HTERT RPE-1 (cell line): ENCODE results near the gene UTP14A.
"Not testable (repeated sequence)": the region's sequence is repeated elsewhere in the genome, so short reads cannot be mapped to it uniquely, and the experiment has no call there.

ENCODE experiments used
- in situ Hi-C: fragments of 300-500 bp; cut with MboI; formaldehyde crosslinking; loops from 4 replicates; pipeline ENCODE4 v1.14.3; 2020; ENCODE audit warnings: low sequenced_read_pairs

Gene UTP14A, protein sequence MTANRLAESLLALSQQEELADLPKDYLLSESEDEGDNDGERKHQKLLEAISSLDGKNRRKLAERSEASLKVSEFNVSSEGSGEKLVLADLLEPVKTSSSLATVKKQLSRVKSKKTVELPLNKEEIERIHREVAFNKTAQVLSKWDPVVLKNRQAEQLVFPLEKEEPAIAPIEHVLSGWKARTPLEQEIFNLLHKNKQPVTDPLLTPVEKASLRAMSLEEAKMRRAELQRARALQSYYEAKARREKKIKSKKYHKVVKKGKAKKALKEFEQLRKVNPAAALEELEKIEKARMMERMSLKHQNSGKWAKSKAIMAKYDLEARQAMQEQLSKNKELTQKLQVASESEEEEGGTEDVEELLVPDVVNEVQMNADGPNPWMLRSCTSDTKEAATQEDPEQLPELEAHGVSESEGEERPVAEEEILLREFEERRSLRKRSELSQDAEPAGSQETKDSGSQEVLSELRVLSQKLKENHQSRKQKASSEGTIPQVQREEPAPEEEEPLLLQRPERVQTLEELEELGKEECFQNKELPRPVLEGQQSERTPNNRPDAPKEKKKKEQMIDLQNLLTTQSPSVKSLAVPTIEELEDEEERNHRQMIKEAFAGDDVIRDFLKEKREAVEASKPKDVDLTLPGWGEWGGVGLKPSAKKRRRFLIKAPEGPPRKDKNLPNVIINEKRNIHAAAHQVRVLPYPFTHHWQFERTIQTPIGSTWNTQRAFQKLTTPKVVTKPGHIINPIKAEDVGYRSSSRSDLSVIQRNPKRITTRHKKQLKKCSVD

DNA sequence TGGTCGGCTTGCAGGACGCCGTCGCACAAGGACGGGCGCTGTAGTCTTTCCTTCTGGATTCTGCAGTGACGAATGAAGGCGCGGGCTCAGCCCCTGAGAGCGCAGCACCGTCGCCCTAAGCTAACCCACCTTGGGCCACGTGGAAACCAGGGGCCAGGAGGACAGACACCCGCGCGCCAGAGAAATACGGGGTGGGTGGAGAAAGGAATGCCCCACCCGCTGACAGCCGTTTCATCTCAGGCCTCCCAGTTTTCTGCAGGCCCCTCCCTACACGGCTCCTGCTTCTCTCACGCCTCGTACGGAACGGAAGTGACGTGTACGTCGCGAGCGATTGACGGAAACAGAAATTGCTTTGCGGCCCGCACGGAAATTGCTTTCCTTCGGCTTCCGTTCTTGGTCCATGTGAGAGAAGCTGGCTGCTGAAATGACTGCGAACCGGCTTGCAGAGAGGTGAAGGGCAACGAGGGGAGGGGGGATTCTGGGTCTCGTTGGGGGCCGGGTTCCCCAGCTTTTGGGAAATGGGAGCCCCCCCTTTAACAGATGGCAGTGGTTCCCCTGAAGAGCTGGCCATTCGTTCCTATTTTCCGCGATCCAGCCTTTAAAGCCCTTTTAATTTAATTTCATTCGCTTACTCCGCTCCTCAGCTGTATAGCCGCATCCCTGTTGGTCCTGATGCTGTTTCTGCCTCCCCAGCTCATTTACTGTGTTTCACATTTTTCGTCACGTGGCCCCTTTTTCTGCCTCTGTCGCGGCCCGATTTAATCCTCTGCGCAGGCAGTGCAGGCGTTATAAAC is at the start of gene UTP14A:
Gene UTP14A, plus strand, starts transcription at position 378 of the 794 bp plus-strand sequence. Its CDS starts 47 bp downstream, at position 425.
- in situ Hi-C loops: no loop called here

DNA sequence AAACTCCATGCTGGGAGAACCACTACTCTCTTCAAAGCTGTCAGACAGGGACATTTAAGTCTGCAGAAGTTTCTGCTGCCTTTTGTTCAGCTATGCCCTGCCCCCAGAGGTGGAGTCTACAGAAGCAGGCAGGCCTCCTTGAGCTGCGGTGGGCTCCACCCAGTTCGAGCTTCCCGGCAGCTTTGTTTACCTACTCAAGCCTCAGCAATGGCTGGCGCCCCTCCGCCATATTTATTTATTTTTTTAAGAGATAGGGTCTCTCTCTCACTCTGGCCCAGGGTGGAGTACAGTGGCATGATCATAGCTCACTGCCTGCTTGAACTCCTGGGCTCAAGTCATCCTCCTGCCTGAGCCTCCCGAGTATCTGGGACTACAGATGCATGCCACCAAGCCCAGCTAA is 46.8 kb upstream of the UTP14A start:
- in situ Hi-C loops: not testable (repeated sequence)

DNA sequence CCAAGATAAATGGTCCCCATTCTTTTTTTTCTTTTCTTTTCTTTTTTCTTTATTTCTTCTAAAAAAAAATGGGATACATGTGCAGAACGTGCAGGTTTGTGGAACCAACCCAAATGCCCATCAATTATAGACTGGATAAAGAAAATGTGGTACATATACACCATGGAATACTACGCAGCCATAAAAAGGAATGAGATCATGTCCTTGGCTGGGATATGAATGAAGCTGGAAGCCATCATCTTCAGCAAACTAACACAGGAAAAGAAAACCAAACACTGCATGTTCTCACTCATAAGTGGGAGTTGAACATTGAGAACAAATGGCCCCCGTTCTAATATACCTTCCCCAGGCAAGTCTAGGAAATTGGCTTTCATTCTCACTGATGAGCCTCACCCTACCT is 39.6 kb upstream of the UTP14A start:
- in situ Hi-C loops: not testable (repeated sequence)

DNA sequence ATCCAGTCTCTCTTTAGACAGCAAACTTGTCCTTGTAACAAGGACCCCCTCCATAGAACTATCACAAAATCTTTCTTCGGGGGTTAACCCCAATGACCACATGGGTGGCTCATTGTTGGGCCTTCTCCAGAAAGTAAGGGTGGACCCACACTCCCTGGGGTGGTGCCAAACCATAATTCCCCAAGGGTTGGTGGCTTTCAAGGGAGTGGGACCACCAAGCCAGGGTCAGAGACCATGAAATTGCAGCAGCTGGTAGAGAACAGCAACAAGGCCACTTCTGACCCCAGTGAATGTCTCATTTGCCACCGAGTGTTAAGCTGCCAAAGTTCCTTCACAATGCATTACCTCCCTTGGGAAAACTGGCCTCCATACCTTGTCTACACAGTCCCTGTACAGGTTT is 33.4 kb upstream of the UTP14A start:
- in situ Hi-C loops: no loop called here

DNA sequence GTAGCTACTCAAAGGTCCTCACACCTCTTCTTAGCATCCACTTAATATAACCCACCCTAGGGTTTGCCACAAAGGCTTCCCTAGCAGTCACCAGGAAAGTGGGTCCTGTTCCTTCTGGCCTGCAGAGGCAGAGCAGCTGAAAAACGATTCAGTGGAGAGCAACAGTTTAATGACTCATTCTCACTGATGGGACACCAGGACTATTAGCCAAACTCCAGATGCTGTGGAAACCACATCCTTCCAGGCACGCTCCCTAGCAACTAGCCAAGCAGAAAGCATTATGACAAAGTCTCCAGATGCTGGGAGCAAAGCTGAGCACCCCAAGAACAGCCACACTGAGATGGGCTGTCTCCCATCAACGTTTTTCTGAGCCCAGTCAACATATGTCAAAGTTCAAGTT is 30.3 kb upstream of the UTP14A start:
- in situ Hi-C loops: no loop called here

DNA sequence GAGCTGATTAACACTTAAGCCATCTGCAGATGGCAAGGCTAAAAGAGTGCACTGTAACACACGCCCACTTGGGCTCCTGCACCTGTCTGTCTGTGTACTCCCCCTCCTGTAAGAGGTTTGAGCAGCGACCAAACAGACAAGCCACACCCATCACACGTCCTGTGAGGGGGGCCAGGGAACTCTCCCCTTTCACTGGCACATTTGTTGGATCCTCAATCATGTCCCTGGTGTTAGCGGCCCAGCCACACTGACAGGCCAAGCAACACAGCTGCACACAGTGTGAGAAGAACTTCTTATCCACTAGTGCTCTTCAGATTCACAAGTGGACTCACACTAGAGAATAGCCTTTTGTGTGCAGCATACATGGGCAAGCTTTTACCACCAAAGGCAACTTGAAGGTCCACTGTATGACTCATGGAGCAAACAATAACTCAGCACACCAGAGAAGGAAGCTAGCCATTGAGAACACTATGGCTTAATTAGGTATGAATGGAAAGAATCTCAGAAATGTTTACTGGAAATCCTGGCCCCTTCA is 29.1 kb upstream of the UTP14A start:
- in situ Hi-C loops: no loop called here

DNA sequence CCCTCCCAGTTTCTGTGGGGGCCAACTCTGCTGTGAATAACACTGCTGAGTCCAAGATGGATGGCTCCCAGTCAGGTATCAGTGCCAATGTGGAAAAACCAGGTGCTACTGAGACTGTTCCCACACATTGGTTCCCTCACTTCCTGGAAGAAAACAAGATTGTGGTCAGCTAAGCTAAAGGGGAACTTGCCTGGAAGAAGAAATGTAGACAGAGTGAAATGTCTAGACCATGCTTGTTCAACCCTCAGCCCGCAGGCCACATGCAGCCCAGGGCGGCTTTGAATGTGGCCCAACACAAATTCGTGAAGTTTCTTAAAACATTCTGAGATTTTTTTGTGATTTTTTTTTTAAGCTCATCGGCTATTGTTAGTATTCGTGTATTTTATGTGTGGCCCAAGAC is 28.6 kb upstream of the UTP14A start:
- in situ Hi-C loops: no loop called here

DNA sequence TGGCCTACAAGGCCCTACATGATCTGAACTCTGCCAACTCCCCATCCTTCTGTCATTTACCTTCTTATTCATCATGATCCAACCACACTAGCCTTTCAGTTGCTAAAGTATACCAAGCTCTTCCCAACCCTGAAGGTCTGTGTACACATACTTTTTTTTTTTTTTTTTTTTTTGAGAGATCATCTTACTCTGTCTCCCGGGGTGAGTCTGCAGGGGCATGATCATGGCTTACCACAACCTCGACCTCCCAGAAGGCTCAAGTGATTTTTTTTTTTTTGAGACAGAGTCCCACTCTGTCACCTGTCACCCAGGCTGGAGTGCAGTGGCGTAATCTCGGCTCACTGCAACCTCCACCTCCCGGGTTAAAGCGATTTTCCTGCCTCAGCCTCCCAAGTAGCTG is 5.9 kb upstream of the UTP14A start:
- in situ Hi-C loops: no loop called here

DNA sequence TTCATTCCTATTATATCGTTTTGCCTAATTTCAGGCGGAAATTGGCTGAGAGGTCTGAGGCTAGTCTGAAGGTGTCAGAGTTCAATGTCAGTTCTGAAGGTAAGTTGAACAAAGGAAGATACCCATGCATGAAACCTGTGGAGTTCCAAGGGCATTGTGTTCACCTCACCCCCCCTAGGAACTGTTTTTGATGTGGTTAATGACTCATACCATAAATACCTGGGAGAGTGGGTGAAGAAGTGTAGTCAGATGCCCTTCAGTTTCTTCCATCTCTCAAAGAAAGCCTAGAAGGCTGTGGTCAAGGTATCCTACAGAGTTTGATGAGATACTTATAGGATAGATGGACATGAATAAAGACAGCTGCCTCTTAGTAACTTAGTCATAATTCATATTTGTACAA is 2.7 kb downstream of the UTP14A start:
- in situ Hi-C loops: no loop called here

DNA sequence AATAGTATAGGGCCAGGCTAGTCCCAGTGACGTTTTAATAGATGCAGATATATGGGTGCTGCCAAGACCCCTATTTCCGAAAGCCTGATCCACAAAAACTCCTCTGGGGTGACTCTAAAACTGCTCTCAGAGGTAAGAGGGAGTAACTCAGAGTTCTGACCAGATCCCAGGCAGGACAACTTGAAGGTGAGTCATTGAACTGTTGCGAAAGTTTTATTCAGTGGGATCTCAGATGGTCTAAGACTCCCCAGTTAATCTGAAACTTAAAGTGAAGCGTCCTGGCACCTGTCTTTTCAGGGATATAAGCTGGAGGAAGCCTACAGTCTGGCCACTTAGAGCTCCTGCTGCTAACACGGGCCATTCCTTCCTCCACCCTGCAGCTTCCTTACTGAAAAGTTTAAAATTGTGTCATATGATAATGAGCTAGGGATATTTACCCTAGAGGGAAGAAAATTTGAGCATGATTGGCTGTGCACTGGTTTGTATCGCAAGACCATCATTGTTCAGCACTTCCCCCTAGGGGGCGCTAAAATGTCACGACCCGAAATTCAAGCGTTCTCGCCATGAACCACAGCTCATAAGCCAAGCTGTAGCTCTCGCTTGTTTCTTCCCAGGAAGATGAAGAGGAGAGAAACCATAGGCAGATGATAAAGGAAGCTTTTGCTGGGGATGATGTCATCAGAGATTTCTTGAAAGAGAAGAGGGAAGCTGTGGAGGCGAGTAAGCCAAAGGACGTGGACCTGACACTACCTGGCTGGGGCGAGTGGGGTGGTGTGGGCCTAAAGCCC is 19.5 kb downstream of the UTP14A start:
- in situ Hi-C loops: no loop called here

DNA sequence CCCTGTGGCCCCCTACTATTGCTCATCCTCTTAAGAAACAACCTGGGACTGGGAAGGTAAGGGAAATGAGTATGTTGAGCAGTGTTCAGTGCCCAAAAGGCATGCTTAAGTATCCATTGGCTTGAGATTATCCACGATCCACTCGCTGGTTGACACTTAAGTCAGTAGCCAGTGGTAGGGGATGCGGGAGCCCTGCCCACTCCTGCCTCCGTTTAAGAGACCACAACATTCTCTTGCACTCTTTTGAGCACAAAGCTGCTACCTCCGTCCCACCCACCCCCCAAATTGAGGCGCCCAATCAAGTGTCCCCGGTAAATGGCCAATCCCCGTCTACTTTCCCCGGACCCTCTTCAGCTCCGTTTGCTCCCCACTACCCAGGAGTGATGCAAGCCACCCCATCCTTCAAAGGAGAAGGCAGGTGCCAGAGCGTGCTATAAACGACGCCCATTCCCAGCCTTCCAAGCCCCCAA is 25.0 kb downstream of the UTP14A start:
- in situ Hi-C loops: no loop called here

DNA sequence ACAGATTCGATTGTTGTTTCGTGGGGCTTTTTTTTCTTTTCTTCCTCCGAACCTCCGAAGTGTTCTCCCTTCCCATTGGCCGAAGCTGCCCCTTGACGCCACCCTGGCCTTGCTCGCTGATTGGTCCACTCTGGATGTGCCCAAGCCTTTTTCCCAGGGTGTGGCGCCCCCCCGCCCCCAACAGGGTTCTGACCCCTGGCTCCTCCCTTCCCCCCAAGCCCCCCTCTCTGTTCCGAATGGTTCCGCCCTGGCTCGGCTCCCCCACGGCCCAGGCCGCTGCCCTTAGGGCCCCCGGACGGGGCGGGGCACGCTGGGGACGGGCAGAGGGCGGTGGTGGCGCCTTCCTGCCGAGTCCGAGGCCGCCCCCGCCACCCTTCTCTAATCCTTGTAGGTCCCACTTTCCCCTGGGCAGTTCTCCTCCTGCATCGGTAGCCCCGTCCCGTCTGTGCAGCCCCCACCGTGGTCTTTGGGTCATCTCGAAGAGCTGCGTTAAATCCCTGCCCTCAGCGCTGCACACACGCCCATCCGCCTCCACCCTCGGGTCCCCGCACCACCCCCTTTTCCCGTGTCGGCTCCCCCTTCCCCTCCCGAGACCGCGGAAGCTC is 25.5 kb downstream of the UTP14A start:
- in situ Hi-C loops: no loop called here

DNA sequence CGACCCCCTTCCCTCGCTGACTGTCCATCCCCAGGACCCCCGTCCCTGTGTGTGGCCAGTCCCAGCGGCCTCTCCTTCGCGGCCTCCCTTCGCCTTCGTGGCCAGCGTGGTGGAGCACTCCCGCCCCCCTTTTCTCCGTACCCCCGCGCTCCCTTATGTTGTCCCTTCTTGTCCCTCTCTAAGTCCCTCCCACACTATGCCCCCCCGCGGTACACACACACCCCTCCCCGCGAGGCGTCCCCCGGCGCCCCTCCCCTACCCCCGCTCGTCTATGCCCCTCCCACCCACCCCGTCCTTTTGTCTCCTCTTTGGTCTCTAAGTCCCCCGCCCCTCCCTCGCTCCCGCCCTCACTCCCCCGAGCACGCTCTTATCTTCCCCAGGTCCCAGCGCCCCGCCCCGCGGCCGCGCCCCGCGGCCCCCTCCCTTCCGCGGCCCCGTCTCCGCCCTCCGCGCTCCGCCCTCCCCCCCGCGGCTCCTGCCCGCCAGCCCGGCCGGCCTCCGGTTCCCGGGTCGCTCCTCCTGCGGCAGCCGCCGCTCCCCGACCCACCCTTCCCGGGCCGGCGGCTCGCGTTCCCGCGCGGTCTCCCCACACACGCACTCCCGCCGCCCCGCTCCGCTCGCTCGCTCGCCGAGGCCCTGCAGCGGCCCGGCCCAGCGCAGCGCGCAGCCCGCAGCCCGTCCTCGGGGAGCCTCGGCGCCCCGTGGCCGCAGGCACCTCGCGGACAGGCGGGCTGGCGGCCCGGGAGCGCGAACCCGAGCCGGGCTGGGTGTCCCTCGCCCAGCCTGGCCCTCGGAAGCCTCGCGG is 26.3 kb downstream of the UTP14A start:
- in situ Hi-C loops: no loop called here

DNA sequence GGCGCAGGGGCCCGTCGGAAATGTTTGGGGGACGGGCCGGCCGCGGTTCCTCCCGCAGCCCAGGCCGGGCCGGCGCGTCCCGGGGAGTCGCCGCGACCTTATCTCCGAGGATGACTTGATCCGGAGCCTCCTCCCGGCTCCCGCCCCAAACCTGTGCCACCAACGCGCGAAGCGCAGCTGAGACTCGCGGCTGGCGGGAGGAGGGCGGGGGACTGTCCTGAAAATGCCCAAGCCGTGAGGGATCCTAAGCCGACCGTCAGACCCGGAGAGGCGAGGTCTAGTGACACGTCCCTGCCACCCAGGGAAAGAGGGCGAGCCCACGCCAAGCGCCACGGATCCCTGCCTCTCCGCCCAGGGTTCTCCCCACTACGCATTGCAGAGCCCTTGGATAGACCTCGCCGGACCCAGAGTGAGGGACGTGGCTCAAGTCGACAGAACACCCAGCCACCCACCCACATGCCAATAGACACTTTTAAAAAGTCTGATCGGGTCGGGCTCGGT is 26.9 kb downstream of the UTP14A start:
- in situ Hi-C loops: no loop called here

DNA sequence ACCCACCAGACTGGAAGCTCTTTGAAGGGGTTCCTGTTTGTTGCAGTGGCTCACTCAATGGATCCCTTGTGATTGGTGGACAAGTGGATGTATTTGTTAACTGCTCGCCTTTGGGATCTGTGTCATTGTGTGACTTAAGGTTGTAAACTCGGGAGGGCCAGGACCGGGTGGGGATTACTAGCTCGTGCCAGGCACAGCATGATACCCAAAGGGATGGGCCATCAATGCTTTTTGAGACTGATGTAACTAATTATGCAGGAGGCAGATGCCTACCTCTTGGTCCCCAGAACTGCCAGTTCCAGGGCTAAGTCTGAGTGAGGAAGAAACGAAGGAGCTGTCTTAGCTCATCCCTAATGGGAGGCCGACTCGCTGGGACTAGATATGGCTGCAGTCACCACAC is 27.7 kb downstream of the UTP14A start:
- in situ Hi-C loops: no loop called here

DNA sequence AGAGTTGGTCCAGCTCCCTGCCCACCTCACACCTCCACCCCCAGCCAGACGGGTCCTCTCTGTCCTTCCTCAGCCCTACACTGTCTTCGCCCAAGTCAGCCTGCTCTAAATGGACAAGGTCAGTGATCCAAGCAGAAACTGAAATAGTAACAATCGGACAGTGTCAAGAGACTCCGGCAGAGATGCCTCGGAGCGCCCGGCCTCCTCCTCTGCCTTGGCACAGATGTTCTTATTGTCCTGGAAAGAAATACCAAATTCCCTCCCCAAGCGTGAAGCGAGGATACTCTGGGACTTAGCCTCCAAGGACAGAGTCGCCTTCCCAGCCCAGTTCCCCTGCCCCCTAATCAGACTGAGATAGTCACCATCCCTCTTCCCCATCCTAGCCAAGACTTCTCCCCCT is 28.5 kb downstream of the UTP14A start:
- in situ Hi-C loops: no loop called here

DNA sequence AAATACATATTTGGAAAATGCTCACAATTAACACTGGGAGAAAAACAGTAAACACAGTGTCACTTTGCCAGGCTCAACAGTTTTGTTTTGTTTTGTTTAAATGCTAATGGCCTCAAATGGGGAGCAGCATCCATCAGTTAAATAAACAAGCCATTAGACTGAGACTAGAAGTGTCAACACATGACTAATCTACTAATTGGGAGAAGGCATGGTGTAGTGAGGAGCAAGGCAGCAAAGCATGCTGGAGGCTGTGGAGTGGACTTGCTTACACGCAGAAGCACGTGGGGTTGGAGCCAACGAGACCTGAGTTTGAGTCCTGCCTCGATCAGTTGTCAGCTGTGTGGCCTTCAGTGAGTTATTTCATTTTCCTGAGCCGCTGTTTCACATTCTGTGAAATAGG is 29.0 kb downstream of the UTP14A start:
- in situ Hi-C loops: no loop called here

DNA sequence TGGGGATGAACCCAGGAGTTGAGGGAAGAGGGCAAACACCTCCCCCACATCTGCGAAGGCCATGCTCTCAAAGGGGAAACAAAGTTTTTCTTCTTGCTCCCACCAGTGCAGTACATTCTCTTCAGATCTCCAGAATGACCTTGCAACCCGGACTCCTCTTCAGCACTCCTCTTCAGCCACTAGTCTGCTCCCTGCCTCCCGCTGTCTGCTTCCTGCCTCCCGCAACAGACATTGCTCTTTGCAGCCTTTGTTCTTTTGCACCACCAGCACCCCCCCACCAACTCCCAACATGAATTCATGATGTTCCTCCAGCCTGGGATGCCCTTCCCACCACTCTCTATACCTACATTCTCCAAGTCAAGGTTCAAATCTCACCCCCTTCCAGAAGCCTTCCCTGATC is 32.1 kb downstream of the UTP14A start:
- in situ Hi-C loops: no loop called here

DNA sequence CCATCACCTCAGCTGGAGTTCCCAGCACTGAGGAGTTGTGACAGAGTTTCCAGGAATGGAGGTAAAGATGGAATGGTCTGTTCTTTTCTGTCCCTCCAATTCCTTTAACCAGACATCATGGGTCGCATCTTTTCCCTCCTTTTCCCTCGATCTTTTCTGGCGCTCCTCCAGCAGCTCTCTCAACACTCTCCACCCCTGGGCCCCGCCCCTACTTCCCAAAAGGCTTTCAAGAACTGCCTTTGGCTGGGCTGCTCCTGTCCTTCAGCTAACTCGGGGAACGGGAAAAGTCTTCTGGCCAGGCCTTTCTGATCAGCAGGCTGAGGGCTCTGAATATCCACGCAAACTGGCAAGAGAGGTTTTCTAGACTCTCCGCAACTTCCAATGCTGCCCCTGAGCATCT is 34.0 kb downstream of the UTP14A start:
- in situ Hi-C loops: no loop called here
